ENCODE results near the gene EVC2. TPM values are rescaled to one million over a fixed set of nuclear protein-coding genes. Genes with fewer than 3 reads are reported as not detected.

Gene EVC2
- total RNA-seq, 4 donors from 2014 or later = 15.7 to 24.5 (median 17.2) TPM

DNA sequence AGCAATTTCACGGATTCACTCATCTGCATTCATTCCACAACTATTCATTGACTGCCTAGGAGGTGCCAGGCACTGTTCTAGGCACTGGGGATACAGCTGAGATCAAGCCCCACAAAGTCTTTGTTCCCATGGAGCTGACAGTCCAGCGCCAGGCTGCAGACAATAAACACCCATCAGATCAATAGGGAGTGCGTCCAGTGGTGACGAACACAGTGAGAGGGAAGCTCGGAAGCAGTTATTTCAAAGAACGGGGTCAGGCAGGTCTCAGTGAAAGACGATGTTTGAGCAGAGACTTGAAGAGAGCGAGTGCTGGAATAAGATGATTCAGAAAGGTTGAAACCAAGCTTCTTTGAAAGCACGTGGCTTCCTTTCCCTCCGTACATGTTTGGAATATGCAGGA, 167.2 kb downstream of the EVC2 start:
- no peak for DNase-seq
- 91 to 92% methylated on average over 10 of the region's 10 CpGs for WGBS, 2 donors
- H3K4me1 ChIP-seq = no peaks in the 10 kb centered on the region
- no peak overlapping the region for H3K4me3 ChIP-seq (replicated peaks in 1 of 3)
- no peaks in the 10 kb centered on the region for H3K9me3 ChIP-seq
- H3K27me3 ChIP-seq = no peaks in the 10 kb centered on the region
- H3K36me3 ChIP-seq = peaks cover 0 to 3% of the 10 kb centered on the region in 2 donors
- intact Hi-C loops (cut with DNase I) = no loop called here
- H3K27ac ChIP-seq = no peak overlapping the region
- TF ChIP-seq, protein P1, sequence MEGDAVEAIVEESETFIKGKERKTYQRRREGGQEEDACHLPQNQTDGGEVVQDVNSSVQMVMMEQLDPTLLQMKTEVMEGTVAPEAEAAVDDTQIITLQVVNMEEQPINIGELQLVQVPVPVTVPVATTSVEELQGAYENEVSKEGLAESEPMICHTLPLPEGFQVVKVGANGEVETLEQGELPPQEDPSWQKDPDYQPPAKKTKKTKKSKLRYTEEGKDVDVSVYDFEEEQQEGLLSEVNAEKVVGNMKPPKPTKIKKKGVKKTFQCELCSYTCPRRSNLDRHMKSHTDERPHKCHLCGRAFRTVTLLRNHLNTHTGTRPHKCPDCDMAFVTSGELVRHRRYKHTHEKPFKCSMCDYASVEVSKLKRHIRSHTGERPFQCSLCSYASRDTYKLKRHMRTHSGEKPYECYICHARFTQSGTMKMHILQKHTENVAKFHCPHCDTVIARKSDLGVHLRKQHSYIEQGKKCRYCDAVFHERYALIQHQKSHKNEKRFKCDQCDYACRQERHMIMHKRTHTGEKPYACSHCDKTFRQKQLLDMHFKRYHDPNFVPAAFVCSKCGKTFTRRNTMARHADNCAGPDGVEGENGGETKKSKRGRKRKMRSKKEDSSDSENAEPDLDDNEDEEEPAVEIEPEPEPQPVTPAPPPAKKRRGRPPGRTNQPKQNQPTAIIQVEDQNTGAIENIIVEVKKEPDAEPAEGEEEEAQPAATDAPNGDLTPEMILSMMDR (IDR thresholded peaks at IDR 0.05) = no peak
- no peak for TF ChIP-seq POLR2A (IDR thresholded peaks at IDR 0.05)

DNA sequence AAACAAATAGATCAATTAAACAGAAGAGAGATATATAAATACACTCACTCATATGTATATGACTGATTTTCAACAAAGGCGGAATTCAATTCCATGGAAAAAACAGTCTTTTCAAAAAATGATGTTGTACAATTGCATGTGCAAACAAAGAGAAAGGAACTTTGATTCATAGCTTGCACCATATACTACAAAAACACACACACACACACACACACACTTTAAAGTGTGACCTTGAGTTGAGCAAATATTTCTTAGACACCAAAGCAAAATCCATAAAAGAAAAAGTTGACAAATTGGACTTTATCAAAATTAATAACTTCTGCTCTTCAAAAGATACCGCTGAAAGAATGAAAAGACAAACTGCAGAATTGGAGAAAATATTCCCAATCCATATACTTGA, 168.8 kb downstream of the EVC2 start:
- Histone ChIP-seq H3K4me3 (replicated peaks in 1 of 3) (no peak overlapping the region), H3K4me1 (no peaks in the 10 kb centered on the region), H3K9me3 (no peaks in the 10 kb centered on the region), H3K27ac (no peak overlapping the region), H3K27me3 (no peaks in the 10 kb centered on the region), H3K36me3 (peaks cover 0 to 3% of the 10 kb centered on the region in 2 donors)
- 93 to 96% methylated on average over 2 of the region's 2 CpGs for WGBS, 2 donors
- intact Hi-C loops (cut with DNase I) = no loop called here
- TF ChIP-seq POLR2A (IDR thresholded peaks at IDR 0.05) = no peak
- TF ChIP-seq, protein P1 (IDR thresholded peaks at IDR 0.05) = no peak
- no peak for DNase-seq

DNA sequence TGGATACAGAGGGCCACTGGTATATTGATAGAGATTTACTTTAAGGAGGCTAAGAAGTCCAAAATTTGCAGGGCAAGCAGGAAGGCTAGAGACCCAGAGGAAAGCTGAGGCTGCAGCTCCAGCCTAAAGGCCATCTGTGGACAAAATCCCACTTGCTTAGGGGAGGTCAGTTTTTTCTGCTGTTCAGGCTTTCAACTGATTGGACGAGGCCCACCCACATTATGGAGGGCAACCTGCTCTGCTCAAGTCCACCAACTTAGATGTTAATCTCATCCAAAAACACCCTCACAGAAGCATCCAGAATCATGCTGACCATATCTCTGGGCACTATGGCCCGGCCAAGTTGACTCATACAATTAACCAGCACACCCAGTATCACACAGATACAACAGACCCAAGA, 176.3 kb downstream of the EVC2 start:
- peaks cover 4 to 7% of the 10 kb centered on the region in 2 donors for H3K36me3 ChIP-seq
- no peaks in the 10 kb centered on the region for H3K4me1 ChIP-seq
- no peak overlapping the region for H3K4me3 ChIP-seq (replicated peaks in 1 of 3)
- DNase-seq = no peak
- H3K9me3 ChIP-seq = no peaks in the 10 kb centered on the region
- intact Hi-C loops (cut with DNase I) = no loop called here
- WGBS, 2 donors = 92 to 100% methylated on average over 2 of the region's 2 CpGs
- H3K27me3 ChIP-seq = no peaks in the 10 kb centered on the region
- no peak overlapping the region for H3K27ac ChIP-seq
- no peak for TF ChIP-seq POLR2A (IDR thresholded peaks at IDR 0.05)

DNA sequence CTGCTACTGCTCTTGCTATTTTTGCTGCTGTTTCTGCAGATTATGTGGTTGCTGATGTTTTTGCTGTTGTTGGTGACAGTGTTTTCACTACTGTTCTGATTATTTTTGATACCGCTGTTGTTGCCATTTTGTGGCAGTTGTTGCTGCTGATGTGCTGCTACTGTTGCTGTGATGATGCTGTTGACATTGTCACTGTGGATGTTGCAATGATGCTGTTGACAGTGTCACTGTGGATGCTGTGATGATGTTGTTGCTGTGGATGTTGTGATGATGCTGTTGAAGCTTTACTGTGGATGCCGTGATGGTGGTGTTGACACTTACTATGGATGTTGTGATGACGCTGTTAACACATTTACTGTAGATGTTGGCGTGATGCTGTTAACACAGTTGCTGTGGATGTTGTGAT, 180.3 kb downstream of the EVC2 start:
- Histone ChIP-seq H3K36me3 (peaks cover 0 to 7% of the 10 kb centered on the region in 2 donors), H3K4me1 (no peaks in the 10 kb centered on the region), H3K27ac (no peak overlapping the region), H3K4me3 (replicated peaks in 1 of 3) (no peak overlapping the region), H3K9me3 (no peaks in the 10 kb centered on the region), H3K27me3 (no peaks in the 10 kb centered on the region)
- intact Hi-C loops (cut with DNase I) = no loop called here
- no peak for DNase-seq
- WGBS, 2 donors = 99 to 100% methylated on average over 4 of the region's 4 CpGs
- no peak for TF ChIP-seq POLR2A (IDR thresholded peaks at IDR 0.05)
- TF ChIP-seq, protein P1 (IDR thresholded peaks at IDR 0.05) = no peak

DNA sequence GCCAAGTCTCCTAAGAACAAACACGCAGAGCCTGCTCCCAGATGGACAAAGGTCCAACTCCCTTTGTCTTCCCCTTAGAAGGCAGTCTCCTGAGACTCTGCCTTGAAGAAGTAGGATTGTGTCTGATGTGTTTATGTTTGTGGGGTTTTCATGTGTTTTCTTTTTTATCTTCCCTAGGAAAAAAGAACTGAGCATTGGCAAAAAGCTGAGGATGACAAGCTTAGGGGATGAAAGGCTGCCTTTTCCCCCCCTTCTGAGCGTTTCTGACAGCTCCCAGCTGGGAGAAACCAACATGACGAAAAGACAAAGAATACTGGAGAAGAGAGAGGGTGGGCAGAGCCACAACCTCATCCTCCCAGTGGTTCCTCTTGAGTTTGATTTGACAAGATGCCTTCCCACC, 181.1 kb downstream of the EVC2 start:
- intact Hi-C loops (cut with DNase I) = no loop called here
- Histone ChIP-seq H3K27ac (no peak overlapping the region), H3K9me3 (no peaks in the 10 kb centered on the region), H3K4me1 (no peaks in the 10 kb centered on the region), H3K4me3 (replicated peaks in 1 of 3) (no peak overlapping the region), H3K36me3 (peaks cover 0 to 7% of the 10 kb centered on the region in 2 donors), H3K27me3 (no peaks in the 10 kb centered on the region)
- DNase-seq = no peak
- 74 to 90% methylated on average over 3 of the region's 3 CpGs for WGBS, 2 donors
- no peak for TF ChIP-seq POLR2A (IDR thresholded peaks at IDR 0.05)
- TF ChIP-seq, protein P1 (IDR thresholded peaks at IDR 0.05) = no peak
